ENCODE results near the gene TACC2. TPM values are rescaled to one million over a fixed set of nuclear protein-coding genes. Genes with fewer than 3 reads are reported as not detected.

TACC2 gene
- total RNA-seq, 1 experiment from 2014 or later = 89.0 TPM

- no peak for TF ChIP-seq CTCF (IDR thresholded peaks at IDR 0.05; ENCODE audit: unreplicated experiment)
These were observed 179.8 kb downstream of the TACC2 start for GRCh38 chr10:122168598-122169394.

GRCh38 chr10:122170802-122171201 lies 181.8 kb downstream of the TACC2 start:
- Mint-ChIP-seq H3K4me3 (ENCODE audit: unreplicated experiment) (no peak overlapping the region), H3K27ac (ENCODE audit: low read depth, unreplicated experiment) (no peak overlapping the region), H3K4me1 (ENCODE audit: insufficient read depth, unreplicated experiment) (peaks cover 6% of the 10 kb centered on the region), H3K9me3 (ENCODE audit: unreplicated experiment) (no peaks in the 10 kb centered on the region), H3K36me3 (ENCODE audit: insufficient read depth, unreplicated experiment) (peaks cover 73% of the 10 kb centered on the region), H3K27me3 (ENCODE audit: insufficient read depth, unreplicated experiment) (no peaks in the 10 kb centered on the region)
- intact Hi-C loops (cut with micrococcal nuclease) = no loop called here
- TF ChIP-seq CTCF (IDR thresholded peaks at IDR 0.05; ENCODE audit: unreplicated experiment) = no peak
- no TSS peak for BruUV-seq (replicated peaks)
- no peak for DNase-seq (ENCODE audit: unreplicated experiment)
- CTCF ChIA-PET = interaction anchor here (0.6 kb wide), 1 partner anchor 58 kb away, joined by 3 read pairs; no protein-coding TSS in a partner anchor
- POLR2A ChIA-PET = no interaction called here

More at GRCh38 chr10:122168598-122169394, 179.8 kb downstream of the TACC2 start:
- CTCF ChIA-PET = interaction anchor here (0.6 to 0.7 kb wide), 2 partner anchors 238 to 512 kb away, joined by 3 to 4 read pairs; no protein-coding TSS in a partner anchor
- Mint-ChIP-seq H3K9me3 (ENCODE audit: unreplicated experiment) (no peaks in the 10 kb centered on the region), H3K36me3 (ENCODE audit: insufficient read depth, unreplicated experiment) (peaks cover 72% of the 10 kb centered on the region), H3K27ac (ENCODE audit: low read depth, unreplicated experiment) (no peak overlapping the region), H3K27me3 (ENCODE audit: insufficient read depth, unreplicated experiment) (no peaks in the 10 kb centered on the region), H3K4me1 (ENCODE audit: insufficient read depth, unreplicated experiment) (peaks cover 6% of the 10 kb centered on the region), H3K4me3 (ENCODE audit: unreplicated experiment) (no peak overlapping the region)
- POLR2A ChIA-PET = interaction anchor here (1.7 kb wide), 1 partner anchor 28 kb away, joined by 5 read pairs; no protein-coding TSS in a partner anchor
- intact Hi-C loops (cut with micrococcal nuclease) = no loop called here
- DNase-seq (ENCODE audit: unreplicated experiment) = no peak
- BruUV-seq (replicated peaks) = no TSS peak

- peaks cover 73% of the 10 kb centered on the region for H3K36me3 Mint-ChIP-seq (ENCODE audit: insufficient read depth, unreplicated experiment)
- ChIA-PET POLR2A (no interaction called here), CTCF (interaction anchor here (0.6 to 1.2 kb wide), 2 partner anchors 59 to 120 kb away, joined by 3 read pairs; no protein-coding TSS in a partner anchor)
- DNase-seq (ENCODE audit: unreplicated experiment) = no peak
- H3K27me3 Mint-ChIP-seq (ENCODE audit: insufficient read depth, unreplicated experiment) = no peaks in the 10 kb centered on the region
- peaks cover 6% of the 10 kb centered on the region for H3K4me1 Mint-ChIP-seq (ENCODE audit: insufficient read depth, unreplicated experiment)
- no peak overlapping the region for H3K27ac Mint-ChIP-seq (ENCODE audit: low read depth, unreplicated experiment)
- no peaks in the 10 kb centered on the region for H3K9me3 Mint-ChIP-seq (ENCODE audit: unreplicated experiment)
- BruUV-seq (replicated peaks) = no TSS peak
- intact Hi-C loops (cut with micrococcal nuclease) = no loop called here
- no peak for TF ChIP-seq CTCF (IDR thresholded peaks at IDR 0.05; ENCODE audit: unreplicated experiment)
- no peak overlapping the region for H3K4me3 Mint-ChIP-seq (ENCODE audit: unreplicated experiment)
These were observed 182.5 kb downstream of the TACC2 start for GRCh38 chr10:122171302-122172075.

Measured in MCF 10A (cell line).